ENCODE data around the gene TNFRSF25.
"Not testable (repeated sequence)": the region's sequence is repeated elsewhere in the genome, so short reads cannot be mapped to it uniquely, and the experiment has no call there.

Gene TNFRSF25

GRCh38 chr1:6429660-6430411, 36.1 kb downstream of the TNFRSF25 start:
- not testable (repeated sequence) for DNase-seq

DNA sequence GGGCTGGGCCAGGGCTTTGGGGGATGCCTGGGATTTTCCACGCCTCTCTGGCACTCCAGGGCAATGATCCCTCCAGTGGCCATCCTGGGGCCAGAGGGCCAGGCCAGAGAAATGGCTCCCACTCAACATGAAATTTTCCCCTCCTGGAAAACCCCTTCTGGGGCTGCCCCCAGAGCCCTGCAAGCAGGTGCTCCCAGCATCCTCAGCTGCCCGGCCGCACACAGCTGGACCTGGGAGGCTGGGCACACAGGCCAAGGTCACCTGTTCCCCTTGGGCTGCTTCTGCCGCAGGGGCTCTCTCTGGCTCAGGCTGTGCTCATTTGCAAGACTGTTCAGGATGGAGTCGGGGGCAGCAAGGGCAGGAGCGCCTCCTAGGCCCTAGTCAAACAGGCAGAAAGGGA, 37.5 kb downstream of the TNFRSF25 start:
- DNase-seq, result not testable (repeated sequence)

DNA sequence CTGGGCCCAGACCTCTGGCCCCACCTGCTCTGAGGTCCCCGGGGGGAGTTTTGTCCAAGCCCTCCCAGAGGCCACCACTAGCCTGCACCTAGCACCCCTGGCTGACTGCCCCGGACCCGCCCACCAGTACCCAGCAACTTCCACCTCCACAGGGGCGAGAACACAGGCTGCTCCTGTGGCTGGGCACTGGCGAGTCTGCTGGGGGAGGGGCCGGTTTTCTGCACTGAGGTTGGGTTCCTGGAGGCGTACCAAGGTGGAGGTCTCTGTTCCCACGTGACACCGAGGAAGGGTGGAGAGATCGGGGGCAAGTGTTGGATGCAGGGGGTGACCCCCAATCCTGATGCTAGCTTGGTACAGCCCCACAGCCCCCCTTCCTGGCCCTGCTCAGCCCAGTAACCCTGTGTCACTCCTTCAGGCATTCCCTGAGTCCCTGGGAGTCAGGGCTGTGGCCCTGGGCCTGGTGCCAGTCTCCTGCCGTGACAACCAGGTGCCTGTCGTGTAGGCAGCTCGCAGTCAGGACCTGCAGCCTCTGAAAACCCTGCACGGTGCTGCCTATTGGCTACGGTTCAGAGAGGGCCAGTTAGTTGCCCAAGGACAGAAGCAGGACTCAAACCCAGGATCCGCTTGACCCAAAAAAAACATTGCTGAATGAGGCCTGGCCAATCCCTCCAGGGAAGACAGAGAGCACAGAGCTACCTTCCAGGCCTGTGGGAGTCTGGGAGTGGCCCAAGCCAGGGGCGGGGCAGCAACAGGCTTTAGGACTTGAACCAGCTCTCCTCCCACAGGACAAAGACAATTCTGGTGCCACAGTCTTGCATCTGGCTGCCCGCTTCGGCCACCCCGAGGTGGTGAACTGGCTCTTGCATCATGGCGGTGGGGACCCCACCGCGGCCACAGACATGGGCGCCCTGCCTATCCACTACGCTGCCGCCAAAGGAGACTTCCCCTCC, 38.3 kb downstream of the TNFRSF25 start:
- no peak for DNase-seq

DNA sequence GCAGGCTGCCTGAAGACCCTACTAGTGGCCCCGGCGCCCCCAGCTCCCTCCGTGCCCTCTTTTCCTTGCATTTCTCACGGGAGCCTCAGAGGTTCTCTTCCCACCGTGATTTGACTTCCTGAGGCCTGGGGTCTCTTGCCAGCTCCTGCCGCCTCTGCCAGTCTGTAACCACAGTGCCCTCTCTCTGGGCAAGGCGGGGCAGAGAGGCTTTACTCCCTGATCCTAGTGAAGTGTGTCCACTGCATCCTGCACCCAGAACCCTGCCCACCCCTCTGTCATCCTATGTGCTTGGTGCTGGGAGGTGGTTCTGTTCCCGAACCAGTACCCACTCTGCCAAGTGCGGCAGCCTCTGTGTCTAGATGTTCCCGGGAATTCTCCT, 39.0 kb downstream of the TNFRSF25 start:
- DNase-seq, result no peak

DNA sequence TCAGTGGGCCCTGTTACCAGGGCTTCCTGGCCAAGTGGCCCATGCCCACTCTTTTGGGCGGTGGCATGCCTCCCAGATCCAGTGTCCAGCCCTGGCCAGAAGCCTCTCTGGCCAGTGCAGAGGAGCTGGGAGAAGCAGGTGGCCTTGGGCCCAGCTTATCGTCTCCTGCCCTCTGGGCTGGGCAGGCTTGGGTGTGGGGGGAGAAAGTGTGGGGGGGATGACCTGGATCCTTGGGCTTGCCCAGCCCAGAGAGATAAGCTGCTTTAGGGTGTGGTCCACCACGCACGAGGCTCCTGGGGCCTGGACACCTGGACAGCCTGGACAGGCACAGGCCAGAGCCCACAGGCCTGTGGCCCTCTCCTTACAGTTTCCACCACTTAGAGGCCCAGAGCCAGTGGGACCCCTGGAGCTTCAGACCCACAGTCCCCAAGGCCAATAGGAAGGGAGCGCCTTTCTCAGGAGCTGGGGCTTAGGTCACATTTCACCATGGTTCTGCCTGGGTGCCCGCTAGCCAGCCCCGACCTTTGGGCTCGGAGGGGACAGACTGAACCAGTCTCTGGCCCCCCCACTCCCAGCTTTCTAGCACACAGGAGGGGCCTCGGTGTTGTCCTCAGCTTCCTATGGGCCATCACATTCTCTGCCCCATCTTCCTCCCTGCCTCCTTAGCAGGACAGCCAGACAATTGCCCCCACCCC, 39.5 kb downstream of the TNFRSF25 start:
- DNase-seq, result no peak

DNA sequence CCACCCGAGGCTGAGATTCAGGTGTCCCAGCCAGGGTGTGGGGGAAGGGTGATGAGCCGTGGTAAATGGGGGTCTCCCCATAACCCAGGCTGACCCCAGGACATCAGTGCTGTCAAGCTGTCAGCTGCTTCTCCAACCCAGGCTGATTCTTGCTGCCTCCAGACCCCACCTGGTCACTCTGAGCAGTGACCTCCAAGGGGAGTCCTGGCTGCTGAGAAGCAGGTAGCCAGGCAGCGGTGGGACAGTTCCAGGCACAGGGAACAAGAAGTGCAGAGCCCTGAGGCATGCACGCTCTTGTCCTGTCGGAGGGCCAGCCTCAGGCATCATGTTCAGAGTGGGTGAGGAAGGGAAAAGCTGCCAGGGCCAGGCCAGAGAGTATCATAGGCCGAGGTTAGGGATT, 40.3 kb downstream of the TNFRSF25 start:
- DNase-seq, result no peak

- no peak for DNase-seq
Measured at GRCh38 chr1:6424619-6425593, 41.1 kb downstream of the TNFRSF25 start, which contains the start of gene ESPN. Gene ESPN (plus strand): TSS chr1:6424776. CDS start chr1:6424956, 180 bp downstream.

GRCh38 chr1:6424000-6424565, 41.9 kb downstream of the TNFRSF25 start:
- DNase-seq, result no peak

DNA sequence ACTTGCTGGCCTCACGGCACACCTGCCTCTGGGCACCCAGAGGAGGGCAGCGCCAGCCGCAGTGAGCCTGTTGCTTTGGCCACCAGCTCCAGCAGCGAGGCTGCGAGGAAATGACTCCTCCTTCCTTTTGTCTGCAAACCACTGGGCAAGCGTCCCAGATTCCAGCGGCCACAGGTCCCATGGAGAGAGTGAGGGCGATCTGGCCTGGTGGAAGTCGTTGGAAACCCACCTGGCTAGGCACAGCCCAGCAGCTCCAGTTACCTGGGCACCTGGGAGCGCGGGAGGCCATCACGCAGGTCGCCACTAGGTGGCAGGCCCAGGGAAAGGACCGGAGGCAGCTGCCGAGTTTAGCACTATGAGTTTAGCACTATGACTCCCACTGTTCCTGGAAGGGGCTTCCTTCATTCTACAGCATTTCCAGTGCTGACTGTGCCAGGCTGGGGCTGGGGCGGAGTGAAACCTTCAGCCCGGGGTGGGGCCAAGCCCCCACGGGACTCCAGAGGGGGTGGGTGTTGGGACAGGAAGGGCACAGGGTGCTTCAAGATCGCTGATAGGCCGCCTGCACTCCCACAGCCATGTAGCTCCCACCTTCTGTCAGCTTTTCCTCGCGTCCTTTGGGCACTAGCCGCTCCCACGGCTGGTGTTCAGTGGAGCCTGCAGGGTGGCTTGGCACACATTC, 42.5 kb downstream of the TNFRSF25 start:
- peak; percentile 58 for DNase-seq

DNA sequence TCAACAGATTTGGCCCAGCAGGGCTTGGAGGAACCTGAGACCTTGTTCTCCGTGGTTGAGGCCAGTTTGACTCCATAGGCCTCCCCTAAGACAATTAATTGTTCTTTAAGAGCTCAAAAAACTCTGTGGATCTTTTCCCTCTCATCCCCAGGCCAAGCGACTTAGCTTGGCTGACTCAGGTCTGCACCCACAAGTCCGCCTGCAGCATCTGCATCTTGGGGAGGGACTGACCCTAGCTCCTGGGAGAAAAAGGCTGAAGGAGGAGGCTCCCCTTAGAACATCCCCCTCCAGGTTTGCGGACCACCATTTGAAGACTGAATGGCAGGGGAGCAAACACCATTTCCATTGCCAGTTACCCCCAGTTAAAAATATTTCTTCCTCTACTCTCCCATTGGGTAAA, 44.7 kb downstream of the TNFRSF25 start:
- no peak for DNase-seq

GRCh38 chr1:6420454-6421042, 45.4 kb downstream of the TNFRSF25 start:
- DNase-seq, result no peak

DNA sequence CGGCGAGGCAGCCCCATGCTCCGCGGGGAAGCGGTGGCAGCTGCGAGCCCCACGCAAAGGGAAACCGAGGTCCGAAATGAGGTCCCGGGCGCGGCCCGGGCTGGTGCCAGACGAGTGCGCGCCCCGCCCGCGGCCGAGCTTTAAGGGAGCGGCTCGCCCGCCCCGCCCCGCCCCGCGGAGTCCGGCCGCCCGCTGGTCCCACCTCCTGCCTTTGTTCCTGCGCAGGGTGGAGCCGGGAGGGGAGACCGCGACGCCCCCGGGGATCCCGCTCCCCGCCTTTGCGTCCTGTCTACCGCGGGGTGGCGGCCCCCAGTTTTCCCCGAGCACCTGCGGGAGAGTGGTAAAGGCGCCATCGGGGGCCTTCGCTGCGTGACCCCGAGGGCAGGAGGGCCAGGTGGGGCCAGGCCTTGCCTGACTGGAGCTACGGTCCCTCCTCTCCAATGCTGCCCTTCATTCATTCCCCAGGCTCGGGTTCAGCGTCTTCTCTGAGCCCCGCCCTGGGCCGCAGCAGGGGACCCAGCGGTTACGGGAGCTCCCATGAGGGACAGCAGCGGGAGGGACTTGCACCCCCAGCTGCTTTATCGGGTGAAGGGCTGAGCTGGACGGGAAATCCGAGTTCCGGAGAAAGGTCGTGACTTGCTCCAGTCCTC, 46.0 kb downstream of the TNFRSF25 start, which contains the start of gene HES2:
HES2 (minus strand) TSS at position 116 of the 650 bp plus-strand sequence; CDS start at position 17, 99 bp downstream.
- DNase-seq, result no peak

DNA sequence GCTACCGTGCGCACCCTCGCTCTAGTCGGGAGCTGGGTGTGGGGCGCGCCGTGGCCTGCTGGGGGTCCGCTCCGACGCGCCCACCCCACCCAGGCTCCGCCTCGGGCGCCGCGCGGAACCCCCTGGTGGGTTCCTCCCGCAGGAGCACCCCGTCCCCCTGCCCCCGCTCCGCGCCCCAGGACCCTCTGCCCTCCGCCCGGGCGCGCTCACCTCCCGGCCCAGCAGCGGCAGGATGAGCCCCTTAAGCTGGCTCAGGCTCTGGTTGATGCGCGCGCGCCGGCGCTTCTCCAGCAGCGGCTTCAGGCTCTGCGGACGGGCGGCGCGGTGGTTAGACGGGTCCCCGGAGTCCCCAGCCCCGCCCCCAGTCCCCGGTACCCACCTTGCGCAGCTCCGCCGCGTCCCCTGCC, 46.6 kb downstream of the TNFRSF25 start:
- no peak for DNase-seq

GRCh38 chr1:6418668-6419396, 47.1 kb downstream of the TNFRSF25 start:
- DNase-seq, result no peak

- no peak for DNase-seq
Measured at GRCh38 chr1:6417961-6418667, 47.9 kb downstream of the TNFRSF25 start.

DNA sequence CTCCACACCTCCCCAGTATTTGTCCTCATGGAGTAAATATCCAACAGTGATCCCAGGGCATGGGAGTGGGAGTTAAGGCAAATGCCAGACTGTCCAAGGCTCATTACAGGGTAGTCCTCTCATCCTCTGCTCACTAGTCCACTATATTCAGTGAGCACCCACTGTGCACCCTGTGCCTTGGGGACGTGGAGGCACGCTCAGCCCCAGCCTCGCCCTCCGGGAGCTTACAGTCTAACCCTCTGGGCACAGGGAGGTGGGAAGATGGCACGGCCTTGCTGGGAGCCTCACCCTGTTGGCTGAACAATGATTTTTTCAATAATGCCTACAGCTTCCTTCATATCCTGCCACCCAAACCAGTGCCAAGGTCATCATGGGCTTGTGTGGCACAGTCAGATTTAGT, 49.1 kb downstream of the TNFRSF25 start:
- DNase-seq, result no peak

- DNase-seq, result no peak
Measured at GRCh38 chr1:6416295-6416656, 49.7 kb downstream of the TNFRSF25 start.

DNA sequence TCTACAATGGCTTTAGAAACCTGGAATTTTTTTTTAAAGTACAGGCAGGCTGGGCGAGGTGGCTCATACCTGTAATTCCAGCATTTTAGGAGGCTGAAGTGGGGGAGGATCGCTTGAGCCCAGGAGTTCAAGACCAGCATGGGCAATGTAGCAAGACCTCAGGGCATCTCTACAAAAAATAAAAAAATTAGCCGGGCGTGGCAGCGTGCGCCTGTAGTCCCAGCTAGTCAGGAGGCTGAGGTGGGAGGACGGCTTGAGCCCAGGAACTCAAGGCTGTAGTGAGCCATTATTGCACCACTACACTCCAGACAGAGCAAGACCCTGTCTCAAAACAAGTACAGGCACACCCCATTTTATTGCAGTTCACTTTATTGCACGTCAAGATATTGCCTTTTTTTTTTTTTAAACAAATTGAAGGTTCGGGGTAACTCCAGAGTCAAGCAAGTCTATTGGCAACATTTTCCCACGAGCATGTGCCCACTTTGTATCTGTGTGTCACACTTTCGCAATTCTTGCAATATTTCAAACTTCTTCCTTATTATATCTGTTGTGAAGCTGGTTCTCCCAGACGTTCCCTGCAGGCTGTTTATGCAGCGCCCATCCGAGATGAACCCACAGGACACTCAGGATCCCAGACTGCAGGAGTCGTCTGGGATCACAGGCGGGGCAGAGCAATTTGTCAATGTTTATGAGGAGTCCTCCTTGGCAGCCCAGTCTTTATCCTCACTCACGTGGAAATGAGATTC, 50.9 kb downstream of the TNFRSF25 start:
- DNase-seq, result no peak
